GM12873 (cell line): ENCODE results near the gene ATP6V0D1.

Experiments
- TF ChIP-seq, protein P1 (sequence below): IDR thresholded peaks from 2 replicates; pipeline ENCODE4 v1.5.1; 2012; ENCODE audit warnings: low read depth, mild to moderate bottlenecking, moderate library complexity, low read length, control low read depth; ENCODE audit not compliant: insufficient read depth; ENCODE audit errors: missing control alignments

ATP6V0D1 gene

DNA sequence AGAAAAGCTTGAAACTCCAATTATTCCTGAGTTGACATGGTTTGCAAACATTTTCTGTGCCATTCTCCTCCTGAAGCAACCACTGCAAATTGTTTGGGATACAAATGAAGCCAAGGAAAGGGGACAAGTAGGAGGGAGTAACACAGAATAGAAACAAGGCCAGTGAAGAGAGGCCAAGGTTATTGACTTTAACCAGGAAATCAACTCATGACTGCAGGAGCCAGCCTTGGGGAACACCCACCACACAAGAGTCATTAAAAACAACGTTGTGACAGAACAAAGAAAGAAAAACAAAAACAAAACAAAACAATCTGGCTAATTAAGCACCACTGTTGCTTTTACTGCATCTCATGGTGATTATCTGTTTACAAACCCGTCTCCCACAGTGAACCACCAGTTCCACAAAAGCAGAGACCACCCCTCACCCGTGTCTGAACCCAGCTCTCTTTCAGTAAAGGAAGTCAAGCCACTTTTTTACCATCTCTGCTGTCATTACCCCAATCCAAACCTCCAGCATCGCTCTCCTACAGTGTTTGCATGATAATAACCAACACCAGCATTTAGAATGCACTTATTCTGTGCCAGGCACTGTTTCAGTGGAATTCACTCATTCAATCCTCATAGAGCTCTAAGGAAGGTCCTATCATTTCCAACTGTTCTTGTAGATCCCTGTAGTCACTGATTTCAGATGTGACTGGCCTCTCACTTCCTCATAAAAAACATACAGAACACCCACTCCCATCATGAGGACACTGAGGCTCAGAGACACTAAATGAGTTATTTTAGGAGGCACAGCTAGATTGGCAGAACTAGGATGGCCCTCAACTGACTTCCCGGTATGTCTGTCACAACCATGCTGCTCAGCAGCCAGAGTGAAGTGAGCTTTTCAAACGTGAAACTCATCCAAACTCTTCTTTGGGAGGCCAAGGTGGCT lies 66.7 kb downstream of the ATP6V0D1 start:
- TF ChIP-seq, protein P1, sequence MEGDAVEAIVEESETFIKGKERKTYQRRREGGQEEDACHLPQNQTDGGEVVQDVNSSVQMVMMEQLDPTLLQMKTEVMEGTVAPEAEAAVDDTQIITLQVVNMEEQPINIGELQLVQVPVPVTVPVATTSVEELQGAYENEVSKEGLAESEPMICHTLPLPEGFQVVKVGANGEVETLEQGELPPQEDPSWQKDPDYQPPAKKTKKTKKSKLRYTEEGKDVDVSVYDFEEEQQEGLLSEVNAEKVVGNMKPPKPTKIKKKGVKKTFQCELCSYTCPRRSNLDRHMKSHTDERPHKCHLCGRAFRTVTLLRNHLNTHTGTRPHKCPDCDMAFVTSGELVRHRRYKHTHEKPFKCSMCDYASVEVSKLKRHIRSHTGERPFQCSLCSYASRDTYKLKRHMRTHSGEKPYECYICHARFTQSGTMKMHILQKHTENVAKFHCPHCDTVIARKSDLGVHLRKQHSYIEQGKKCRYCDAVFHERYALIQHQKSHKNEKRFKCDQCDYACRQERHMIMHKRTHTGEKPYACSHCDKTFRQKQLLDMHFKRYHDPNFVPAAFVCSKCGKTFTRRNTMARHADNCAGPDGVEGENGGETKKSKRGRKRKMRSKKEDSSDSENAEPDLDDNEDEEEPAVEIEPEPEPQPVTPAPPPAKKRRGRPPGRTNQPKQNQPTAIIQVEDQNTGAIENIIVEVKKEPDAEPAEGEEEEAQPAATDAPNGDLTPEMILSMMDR, result no peak

DNA sequence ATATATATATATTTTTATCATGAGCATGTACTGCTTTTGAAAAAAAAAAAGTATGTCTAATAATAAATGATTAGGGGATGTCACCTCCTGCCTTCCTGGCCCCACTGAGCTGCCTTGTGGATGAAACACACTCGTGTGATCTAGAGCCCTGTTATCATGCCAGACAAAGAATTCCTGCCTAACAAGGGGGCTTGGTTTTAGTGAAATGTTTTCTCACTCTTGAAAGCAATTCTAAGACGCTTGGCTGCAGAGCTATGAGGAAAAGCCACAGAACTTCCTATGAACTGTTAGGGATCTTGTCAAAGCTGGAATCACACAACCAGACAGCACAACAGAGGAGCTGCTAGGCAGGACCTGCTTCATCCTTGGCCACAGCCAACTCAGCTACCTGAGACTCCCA lies 68.7 kb downstream of the ATP6V0D1 start:
- TF ChIP-seq, protein P1, result no peak

DNA sequence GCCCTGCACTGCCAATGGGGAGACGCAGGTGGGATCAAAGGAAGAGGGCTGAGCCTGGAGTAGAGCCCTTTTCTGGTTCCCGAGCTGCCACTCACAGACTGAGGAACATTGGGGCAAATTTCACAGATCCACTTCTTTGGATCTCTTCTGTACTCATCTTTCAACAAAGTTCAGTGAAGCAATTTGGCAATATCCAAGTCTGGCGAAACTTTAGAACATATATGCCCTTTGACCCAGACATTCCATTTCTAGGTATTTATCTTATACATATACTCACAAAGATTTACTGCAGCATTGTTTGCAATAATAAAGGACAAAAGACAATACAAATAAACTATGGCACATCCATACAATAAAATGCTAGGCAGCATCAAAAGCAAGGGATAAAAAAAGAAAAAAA lies 69.6 kb downstream of the ATP6V0D1 start:
- TF ChIP-seq, protein P1, result no peak

DNA sequence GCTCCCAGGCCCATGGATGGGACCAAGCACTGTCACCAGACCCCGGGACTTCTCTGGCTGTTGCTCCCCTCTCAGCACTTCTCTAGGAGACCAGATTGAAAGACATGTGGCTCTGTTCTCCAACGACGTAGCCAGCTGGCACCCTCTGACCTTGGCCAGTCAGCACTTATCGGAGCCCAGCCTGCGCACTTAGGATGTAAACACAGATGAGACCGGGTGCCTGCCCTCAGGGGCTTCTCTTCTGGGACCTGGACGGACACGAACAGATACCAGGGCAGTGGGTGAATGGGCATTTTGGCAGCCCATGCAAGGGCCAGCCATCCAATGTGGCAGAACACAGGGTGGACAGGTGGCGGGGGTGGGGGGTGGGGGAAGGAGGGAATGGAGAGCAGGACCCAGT lies 71.3 kb downstream of the ATP6V0D1 start:
- TF ChIP-seq, protein P1, result no peak

DNA sequence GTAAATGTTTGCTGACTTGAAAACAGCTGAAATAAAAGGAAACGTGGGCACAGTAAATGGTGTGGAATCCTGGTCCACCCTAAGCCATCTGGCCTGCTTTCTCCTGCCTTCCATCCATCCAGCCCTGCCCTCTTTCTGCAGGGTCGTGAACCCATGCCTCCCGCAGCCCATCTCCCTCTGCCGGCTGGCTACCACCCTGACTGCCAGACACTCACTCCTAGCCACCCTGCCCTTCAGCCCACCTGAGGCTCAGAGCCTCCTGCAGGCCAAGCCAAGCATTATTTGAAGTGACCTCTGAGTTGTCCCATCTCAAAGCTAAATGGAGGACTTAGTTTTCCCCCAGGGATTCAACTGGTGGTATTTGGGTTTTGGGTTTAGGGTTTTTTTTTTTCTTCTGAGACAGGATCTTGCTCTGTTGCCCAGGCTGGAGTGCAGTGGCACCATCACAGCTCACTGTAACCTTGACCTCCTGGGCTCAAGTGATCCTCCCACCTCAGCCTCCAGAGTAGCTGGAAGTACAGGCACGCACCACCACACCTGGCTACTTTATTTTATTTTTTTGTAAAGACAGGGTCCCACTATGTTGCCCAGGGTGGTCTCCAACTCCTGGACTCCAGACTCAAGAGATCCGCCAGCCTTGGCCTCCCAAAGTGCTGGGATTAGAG lies 73.0 kb downstream of the ATP6V0D1 start:
- TF ChIP-seq, protein P1, result peak; percentile 20

DNA sequence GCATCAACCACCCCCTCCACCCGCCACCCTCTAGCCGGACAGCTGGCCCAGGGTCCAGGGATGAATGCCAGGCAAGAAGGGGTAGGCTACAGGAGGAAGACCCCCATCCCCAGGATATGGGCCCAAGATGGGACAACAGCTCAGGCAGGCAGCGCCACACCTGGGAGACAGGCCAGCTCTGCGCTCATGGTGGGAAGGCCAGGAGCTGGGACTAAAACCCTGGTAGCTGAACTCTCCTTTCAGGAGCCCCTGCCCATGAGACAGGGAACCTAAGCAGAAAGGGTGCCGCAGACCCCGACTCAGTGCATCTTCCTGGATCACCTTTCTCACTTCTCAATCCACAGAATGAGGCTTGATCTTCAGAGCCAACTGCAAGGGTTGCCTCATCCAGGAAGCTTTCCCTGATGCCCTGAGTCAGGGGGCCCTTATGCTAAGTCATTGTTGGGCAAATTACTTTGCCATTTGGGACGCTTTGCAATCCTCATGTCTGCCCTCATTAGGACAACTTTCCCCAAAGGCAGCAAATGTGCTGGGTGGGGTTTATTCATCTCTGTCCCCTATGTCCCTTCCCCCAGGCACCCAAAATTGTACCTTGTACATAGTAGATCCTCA lies 73.7 kb downstream of the ATP6V0D1 start:
- TF ChIP-seq, protein P1, result no peak
